Skin epidermis (tissue), 12 donors: ENCODE measurements around the gene PTPRN.
A peak's percentile ranks its signal among the peaks of the same experiment; 100 is the strongest.
"Not testable (repeated sequence)": the region's sequence is repeated elsewhere in the genome, so short reads cannot be mapped to it uniquely, and the experiment has no call there.

ENCODE experiments used
- H3K27ac ChIP-seq, 21 experiments: fragments of 200-600 bp; sonication (generic) in 11 of 21; one replicate each; pipeline ENCODE4 v1.5.0; 2020; ENCODE audit warnings: mild to moderate bottlenecking in 3 of 21, inconsistent platforms in 2 of 21, moderate library complexity in 2 of 21
- H3K4me3 ChIP-seq, 7 experiments: fragments of 200-600 bp; sonication (generic) in 2 of 7; one replicate each; pipeline ENCODE4 v1.5.0; 2020; ENCODE audit warnings: inconsistent platforms in 2 of 7, mild to moderate bottlenecking in 2 of 7, moderate library complexity in 1 of 7

PTPRN gene

DNA sequence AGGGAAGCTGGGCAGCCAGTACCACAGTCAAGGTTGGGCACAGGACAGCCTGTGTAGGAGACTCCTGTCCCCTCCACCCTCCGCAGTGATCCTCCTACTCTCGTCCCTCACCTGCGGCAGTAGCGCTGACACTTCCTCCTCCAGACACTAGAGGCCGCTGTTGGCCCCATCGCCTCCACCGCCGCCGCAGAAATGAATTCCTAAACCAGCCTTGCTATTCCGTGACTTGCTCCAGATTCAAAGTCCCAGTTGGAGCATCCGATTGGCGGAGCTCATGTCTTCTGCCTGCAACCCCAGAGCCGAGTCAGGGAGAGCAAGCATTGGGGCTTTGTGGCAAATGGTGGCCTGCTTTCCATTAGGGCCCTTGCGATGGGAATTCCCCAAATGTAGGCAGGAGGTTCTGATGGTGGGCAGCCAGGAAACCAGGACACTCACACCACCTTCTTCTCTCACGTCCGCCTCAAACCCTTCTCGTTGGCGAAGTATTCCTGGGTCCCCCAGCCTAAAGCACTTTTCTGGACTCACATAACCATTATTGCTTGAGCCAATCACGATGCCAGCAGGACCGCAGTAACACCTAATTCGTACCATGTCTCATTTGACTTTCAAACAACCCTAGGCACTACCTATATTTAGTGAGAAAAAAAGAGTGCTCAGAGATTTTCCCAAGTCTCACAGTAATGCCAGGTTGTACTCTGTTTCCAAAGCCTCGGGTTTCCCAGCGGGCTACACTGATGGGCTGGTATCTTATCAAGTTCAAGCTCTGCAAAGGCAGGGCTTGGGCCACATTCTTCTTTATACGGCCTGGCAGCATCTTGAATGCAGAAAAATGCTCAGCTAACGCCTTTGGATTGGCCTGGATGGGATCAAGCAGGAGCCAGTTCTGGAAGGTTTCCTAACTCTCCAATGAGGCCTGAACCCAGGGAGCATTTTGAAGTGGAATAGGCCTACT is 31.2 kb downstream of the PTPRN start:
- H3K4me3 ChIP-seq: peak overlapping the region in 2 of 7 experiments; percentile 9 to 16
- H3K27ac ChIP-seq: peak overlapping the region in 20 of 21 experiments; percentile 47 to 100 (median 98)

DNA sequence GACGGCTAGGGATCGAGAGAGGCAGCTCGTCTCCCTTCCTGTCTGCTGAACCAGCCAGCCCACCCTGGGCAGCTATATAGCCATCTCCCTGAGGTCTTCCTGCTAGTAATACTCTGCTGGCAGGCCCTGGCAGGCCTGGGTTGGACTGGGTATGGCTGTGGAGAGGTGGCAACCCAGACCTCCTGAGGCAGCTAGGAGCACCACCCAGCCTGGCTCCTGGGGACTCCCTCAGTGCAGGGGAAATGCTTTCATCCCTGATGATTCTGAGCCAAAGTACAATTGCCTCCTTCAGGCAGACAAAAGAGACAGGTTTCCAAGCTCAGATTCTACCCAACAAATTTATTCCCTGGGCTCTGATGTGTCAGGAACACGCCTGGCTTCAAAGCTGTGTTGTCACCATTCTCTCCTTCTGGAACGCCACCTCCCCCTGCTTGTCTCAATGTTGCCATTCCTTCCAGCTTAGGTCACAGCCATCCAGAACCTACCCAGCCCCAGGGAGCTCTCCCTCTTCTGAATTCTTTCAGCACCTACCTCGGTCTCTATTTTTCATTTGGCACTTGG is 34.8 kb downstream of the PTPRN start:
- Histone ChIP-seq H3K27ac (peak overlapping the region in 20 of 21 experiments; percentile 71 to 93 (median 86)), H3K4me3 (no peak overlapping the region)

DNA sequence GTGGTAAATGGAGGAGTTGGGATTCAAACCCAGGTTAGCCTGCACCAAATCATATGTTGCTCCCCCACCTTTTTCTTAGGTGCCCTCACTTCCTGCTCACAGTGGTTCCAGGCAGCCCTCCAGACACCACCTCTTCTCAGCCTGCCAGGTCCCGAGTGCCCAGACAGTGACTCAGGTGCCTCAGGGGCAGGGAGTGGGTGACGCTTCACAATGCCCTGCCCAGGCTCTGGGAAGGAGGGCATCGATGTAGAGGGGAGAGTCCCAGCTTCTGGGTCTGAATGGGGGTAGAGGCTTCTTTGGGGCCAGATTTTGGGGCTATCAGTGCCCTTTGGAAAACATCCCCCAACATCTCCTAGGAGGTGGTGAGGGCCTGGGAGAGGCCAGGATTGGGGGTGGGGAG is 35.3 kb downstream of the PTPRN start:
- H3K4me3 ChIP-seq: no peak overlapping the region
- peak overlapping the region in 20 of 21 experiments; percentile 71 to 93 (median 86) for H3K27ac ChIP-seq

DNA sequence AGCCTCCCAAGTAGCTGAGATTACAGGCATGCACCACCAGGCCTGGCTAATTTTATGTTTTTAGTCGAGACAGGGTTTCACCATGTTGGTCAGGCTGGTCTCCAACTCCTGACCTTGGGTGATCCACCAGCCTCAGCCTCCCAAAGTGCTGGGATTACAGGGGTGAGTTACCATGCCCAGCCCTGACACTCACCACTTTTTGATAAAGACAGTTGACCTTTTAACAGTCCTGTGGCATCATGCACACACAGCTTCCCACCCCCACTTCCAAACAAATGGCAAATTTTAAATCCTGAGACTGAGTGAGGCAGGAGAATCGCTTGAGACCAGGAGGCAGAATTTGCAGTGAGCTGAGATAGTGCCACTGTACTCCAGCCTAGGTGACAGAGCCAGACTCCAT is 36.2 kb downstream of the PTPRN start:
- H3K4me3 ChIP-seq: no peak overlapping the region
- peak overlapping the region in 4 of 21 experiments; percentile 86 to 89 (median 88) for H3K27ac ChIP-seq

DNA sequence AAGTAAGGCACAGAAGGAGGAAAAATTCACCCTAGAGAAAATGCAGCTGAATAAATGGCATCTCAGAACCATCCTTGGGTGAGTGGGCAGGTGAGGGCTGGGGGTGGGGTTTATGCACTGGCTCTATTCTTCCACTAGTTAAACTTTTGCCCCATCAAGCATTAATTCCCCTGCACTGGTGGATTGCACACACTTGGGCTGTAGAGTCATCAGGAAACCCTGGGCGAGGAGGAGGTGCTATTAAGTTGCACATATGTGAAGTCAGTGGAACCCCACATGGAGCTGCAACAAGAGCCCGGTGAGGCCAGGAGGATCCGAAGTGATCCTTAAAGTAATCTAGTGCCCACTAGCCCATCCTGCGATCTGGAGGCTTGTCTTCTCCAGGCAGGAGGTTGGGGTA is 36.8 kb downstream of the PTPRN start:
- no peak overlapping the region for H3K27ac ChIP-seq

DNA sequence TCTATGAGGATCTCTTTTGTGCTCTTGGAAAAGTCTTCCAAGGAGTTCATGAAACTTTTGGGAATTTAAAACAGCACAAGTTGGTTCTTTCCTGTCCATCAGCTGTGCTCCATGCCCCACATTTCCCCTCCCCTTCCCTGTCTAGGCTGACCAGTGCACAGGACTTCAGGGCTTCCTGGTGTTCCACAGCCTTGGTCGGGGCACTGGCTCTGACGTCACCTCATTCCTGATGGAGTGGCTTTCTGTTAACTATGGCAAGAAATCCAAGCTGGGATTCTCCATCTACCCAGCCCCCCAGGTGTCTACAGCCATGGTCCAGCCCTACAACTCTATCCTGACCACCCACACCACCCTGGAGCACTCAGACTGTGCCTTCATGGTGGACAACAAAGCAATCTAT is 38.2 kb downstream of the PTPRN start:
- no peak overlapping the region for H3K27ac ChIP-seq
- H3K4me3 ChIP-seq: no peak overlapping the region

More for the DNA sequence above, 36.8 kb downstream of the PTPRN start:
- no peak overlapping the region for H3K4me3 ChIP-seq

DNA sequence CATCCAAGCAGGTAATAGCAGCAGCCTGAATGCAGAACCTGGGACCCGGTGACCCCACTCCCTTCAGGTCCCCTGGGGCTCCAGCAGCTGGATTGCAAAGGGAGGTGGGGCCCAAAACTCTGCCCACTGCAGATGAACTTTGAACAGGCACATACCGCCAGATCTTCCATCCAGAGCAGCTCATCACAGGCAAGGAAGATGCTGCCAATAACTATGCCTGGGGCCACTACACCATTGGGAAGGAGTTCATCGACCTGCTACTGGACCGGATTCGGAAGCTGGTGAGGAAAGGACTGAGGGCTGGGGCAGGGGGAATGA is 39.2 kb downstream of the PTPRN start:
- no peak overlapping the region for H3K4me3 ChIP-seq

DNA sequence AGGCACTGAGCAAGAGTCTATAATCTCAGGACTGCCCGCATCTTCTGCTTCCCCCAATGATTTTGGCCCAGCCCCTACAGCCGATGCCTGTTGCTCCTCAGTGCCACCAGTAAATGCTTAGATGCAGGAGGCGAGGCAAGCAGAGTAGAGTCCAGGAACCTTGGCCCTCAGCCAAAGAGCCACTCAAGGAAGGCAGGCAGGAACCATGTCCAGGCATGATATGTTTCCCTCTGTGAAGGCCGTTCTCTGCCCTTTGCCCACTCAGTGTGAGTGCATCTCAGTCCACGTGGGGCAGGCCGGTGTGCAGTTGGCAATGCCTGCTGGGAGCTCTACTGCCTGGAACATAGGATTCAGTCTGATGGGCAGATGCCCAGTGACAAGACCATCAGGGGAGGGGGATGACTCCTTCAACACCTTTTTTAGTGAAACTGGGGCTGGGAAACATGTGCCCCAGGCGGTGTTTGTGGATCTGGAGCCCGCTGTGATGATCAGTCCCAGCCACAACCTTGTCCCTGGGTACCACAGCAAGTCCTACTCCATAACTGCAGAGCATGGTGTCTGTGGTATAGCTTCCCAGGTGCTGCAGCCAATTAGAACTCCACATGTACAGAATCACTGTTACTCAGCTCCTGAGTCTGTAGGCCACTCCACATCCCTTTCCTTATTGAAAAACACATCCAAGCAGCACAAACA is 39.7 kb downstream of the PTPRN start:
- Histone ChIP-seq H3K4me3 (no peak overlapping the region), H3K27ac (no peak overlapping the region)

More for the DNA sequence above, 39.2 kb downstream of the PTPRN start:
- no peak overlapping the region for H3K27ac ChIP-seq

DNA sequence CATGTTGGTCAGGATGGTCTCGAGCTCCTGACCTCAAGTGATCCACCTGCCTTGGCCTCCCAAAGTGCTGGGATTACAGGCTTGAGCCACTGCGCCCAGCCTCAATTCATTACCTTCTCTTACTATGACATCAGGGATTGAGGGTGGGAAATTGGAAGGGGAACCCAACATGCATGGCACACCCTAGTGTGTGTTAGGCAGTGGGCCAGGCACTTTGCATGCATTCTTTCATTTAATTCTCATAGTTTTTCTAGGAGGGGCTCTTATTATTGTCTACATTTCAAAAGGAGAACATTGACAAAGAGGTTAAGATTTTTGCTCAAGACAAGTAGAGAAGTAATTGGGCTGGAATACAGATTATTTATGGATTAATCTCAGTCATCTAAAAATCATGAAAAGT is 40.9 kb downstream of the PTPRN start:
- H3K4me3 ChIP-seq: no peak overlapping the region

DNA sequence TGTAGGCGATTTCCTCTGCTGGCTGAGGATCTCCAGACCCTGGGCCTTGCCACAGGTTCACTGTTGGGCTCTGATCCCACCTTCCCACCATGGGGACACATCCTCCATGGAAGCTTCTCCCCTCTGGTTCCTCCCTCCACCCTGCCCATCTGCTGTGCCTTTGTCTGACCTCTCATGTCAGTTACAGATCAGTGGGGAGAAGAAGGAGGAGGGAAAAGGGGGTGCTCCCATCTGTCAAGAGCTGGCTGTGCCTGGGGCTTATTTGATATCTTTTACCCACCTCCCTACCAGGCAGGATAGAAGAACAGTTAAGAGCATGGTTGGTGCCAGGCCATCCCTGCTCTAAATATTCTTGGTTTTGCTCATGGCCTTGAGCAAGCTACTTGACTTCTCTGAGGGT is 42.3 kb downstream of the PTPRN start:
- Histone ChIP-seq H3K4me3 (no peak overlapping the region), H3K27ac (no peak overlapping the region)

More for the DNA sequence above, 40.9 kb downstream of the PTPRN start:
- H3K27ac ChIP-seq: no peak overlapping the region

DNA sequence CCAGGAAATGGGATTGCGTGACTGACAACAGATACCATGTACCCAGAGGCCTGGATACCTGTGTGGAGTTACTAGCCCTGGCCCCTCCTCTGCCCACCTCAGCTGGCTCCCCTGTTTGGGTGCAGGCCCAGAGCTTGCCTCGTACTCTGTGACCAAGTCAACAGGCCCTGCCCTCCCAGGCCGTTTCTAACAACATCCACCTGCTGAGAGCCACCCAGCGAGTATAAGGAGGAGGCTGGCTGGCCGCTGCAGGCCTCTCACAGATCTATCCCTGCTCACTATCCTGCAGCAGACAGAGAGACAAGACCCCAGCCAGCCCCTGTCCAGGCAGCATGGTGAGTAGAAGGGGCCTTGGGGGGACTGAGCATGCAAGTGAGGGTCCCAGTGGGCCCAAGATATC is 43.0 kb downstream of the PTPRN start:
- Histone ChIP-seq H3K4me3 (no peak overlapping the region), H3K27ac (no peak overlapping the region)

DNA sequence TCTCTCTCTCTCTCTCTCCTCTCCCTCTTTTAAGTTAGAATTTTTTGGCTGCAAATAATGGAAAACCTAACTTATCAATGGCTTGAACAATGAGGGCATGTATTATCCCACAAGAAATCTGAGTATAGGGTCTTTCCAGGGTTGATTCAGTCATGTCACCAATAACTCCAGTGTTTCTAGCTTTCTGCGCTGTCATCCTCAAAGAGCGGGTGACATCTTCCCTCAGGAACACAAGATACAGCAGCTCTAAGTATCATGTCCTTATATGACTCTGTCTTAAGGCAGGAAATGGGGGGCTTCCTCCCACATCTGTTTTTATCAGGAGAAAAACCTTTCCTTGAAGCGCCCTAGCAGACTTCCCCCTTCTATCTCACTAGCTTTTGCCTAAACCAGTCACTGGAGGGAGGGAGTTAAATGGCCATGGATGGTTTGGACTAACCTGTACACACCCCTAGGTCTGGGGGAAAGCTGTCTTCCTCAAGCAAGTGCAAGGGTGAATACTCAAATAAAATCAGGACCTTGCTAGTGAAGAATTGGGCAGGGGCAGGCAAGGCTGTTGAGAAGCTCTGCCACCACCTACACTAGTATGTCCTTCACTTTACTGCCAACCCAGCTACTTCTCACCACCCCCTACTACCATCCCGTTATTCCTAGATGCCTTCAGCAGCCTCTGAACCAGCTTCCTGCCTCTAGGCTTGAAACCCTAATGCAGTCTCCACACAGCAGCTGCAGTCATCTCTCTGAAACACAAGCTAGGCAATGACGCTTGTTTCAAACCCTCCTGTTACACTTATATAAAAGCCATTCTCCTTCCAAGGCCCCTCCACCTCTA is 48.0 kb downstream of the PTPRN start:
- H3K27ac ChIP-seq: no peak overlapping the region

DNA sequence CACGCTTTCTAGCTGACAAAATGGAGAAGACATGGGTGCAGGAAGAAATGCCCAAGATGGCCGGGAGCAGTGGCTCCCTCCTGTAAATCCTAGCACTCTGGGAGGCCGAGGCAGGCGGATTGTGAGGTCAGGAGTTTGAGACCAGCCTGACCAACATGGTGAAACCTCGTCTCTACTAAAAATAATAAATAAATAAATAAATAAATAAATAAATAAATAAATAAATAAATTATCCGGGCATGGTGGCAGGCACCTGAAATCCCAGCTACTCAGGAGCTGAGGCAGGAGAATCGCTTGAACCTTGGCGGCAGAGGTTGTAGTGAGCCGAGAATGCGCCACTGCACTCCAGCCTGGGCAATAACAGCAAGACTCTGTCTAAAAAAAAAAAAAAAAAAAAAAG is 50.3 kb downstream of the PTPRN start:
- not testable (repeated sequence) for H3K27ac ChIP-seq, H3K4me3 ChIP-seq

More for the DNA sequence above, 48.0 kb downstream of the PTPRN start:
- H3K4me3 ChIP-seq: no peak overlapping the region

DNA sequence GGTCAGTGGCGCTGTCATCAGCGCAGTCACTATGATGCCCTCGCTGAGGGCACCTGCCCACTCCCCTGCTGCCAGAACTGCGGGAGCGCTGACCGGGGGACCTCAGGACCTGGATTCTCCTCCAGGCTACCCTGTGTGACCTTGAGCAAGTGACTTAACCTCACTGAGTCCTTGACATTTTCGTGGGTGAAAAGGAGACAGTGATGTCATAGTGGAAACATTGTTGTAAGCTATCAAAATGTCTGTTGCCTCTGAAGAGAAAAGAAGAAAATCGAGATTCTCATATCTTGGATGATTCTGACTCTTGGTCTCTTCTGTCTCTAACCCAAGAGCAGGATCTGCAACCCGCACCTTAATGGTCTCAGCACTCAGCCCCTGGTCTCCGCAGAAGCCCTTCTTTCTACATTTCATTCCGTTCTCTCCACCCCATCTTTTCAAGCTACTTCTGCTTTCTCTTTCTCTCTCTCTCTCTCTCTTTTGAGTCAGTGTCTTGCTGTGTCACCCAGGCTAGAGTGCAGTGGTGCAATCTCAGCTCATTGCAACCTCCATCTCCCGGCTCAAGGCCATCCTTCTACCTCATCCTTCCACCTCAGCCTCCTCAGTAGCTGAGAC is 54.5 kb downstream of the PTPRN start:
- Histone ChIP-seq H3K27ac (peak overlapping the region; percentile 50 to 98 (median 84)), H3K4me3 (peak overlapping the region; percentile 50 to 79 (median 67))

DNA sequence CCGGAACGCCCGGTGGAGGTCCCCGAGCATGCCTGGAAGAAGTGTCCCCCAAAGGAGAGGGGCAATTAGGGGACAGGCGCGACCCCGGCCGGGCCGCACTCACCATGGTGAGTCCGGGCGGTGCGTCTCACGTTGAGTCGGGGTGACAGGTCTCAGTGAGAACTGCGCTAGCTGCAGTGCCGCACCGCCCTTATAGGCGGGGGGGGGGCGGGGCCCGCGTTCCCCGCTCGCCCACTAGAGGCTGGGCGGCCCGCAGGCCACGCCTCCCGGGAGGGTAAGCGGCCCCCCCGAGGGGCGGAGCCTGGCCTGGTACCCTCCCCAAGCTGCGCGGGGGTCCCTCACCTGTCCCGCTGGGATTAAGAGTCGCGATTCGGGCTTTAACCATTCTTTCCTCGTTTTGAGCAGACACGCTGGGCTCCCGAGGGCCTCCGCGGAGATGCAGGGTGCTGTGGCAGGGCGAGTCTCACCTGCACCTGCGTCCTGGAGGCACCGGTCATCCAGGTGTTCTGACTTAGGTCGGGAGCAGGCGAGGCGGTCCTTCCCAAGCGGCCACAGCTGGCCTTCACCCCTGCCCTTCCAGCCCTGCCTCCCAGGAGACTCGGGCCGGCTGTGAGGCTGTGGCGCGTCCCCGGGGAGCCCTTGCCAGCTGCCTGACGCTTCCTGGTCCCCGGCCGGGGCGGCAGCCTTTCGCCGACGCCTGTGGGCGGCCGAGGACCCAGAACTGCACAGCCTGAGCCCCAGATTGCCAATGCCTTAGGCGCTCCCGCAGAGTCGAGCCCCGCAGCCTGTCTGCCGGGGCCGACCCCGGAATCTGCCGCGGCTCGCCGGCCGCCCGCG is 55.2 kb downstream of the PTPRN start, which contains the start of gene TUBA4A:
Gene TUBA4A (minus strand): TSS at position 166 of the 837 bp plus-strand sequence. CDS start 60 bp downstream, at position 106.
- peak within 1 kb of the TSS; percentile 50 to 98 (median 87) for H3K27ac ChIP-seq
- peak within 1 kb of the TSS; percentile 50 to 79 (median 67) for H3K4me3 ChIP-seq

DNA sequence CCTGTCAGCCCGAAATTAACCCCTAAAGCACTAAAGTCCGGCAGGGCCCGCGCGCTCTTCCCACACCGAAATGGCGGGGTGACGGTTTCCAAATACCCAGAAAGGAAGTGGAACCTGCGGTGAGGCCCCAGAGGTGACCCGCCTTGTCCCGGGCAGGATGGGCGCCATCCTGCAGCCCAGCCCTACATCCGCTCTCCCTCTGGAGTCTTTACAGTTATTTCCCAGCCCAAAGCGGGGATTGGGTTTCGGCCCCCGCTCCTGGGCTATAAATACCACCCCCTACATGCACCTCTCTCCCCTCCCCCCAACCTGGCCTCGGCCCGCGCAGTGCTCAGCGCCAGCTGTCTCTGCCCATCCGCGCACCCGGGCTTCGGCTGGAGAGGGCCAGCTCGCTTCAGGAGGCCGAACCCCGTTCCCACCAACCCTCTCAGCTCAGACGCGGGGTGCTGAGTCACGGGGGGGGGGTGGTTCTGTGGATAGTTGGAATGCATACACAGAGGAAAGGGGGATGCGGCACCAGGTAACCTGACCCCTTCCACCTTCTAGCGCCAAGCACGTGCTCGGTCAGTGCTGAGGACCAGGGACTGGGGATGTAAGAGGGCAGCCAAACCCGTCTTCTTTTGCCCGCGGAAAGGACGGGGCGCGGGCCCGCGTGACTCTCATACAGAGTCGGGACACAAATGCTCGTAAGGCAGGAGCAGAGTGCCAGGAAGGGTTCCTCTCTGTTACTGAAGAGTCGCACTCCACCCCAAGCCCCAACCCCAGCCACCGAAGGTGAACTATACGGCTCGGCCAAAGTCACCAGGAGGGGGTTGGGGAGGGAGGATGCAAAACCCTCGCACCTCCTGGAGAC is 56.1 kb downstream of the PTPRN start, which contains the start of gene TUBA4B:
Gene TUBA4B (plus strand): TSS at position 344 of the 853 bp plus-strand sequence. CDS start 165 bp downstream, at position 509.
- H3K27ac ChIP-seq: peak within 1 kb of the TSS; percentile 50 to 98 (median 87)
- peak within 1 kb of the TSS; percentile 50 to 79 (median 67) for H3K4me3 ChIP-seq

DNA sequence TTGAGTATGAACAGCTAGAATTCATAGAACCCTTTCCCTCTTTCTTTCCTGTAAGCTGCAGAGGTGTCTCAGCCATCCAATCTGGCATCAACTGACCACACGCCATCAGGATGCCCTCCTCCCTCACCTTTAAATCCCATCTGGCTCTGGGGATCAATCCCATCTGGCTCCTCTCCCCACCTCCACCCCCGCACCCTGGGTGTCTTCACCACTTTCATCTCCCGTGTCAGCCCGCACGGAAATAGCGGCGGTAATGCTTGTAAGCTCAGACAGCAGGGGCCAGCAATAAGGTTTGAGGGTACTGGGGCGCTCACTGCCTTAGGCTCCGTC is 56.7 kb downstream of the PTPRN start:
- Histone ChIP-seq H3K4me3 (peak overlapping the region; percentile 50 to 79 (median 67)), H3K27ac (peak overlapping the region; percentile 43 to 98 (median 87))
